HepG2 (cell line): ENCODE measurements around the gene LEPROT. TPM values are rescaled to one million over a fixed set of nuclear protein-coding genes. Genes with fewer than 3 reads are reported as not detected.

Experiments used
- ATAC-seq: fragments of 200-7000 bp; cut with Tn5 transposase; 3 replicates; pipeline ENCODE4 v1.9.1; 2020; ENCODE audit warnings: mild to moderate bottlenecking, moderate library complexity
- BruUV-seq: library from RNA; stranded (reverse); fragments of 400-500 nt; replicated peaks from 2 replicates; lab custom pipeline; 2021; lab: Mats Ljungman, UMichigan
- CTCF ChIA-PET: fragments of 300-600 bp; formaldehyde crosslinking; extraction: SDS; loops from one replicate; lab custom pipeline; 2021; ENCODE audit warnings: low total read pairs, inconsistent platforms, low intra/inter-chr PET ratio; lab: Yijun Ruan, JAX
- POLR2A ChIA-PET: fragments of 350-600 bp; sonication (Branson Sonifier 250); formaldehyde crosslinking; loops from one replicate; lab custom pipeline; 2020; ENCODE audit warnings: antibody characterized with exemption, inconsistent platforms; lab: Yijun Ruan, JAX
- DNase-seq: peaks from one replicate; pipeline ENCODE4 v3.0.0-alpha.2; 2015; ENCODE audit warnings: low spot score
- FAIRE-seq: peaks from 3 replicates; lab custom pipeline; 2011; peaks lifted over from hg19 to GRCh38; lab: Jason Lieb, UNC
- H2AFZ ChIP-seq: one replicate; pipeline ENCODE4 v1.6.1; 2011; ENCODE audit warnings: low read length, inconsistent platforms
- H3K27ac ChIP-seq: fragments of 300-600 bp; 3 replicates; pipeline ENCODE4 v1.8.0; 2011; ENCODE audit warnings: mixed run types, mild to moderate bottlenecking, mixed read lengths, low read length, inconsistent platforms; ENCODE audit not compliant: insufficient read depth; ENCODE audit errors: extremely low read length
- H3K27me3 ChIP-seq, 2 experiments: fragments of 200-600 bp in 1 of 2; 2 replicates in 1 of 2; 3 replicates in 1 of 2; pipeline versions ENCODE4 v1.6.0 to v1.8.0; 2011; ENCODE audit warnings: low read length in 2 of 2, mild to moderate bottlenecking in 2 of 2, moderate library complexity in 2 of 2, inconsistent platforms in 1 of 2; ENCODE audit not compliant: insufficient read depth in 2 of 2, control insufficient read depth in 1 of 2
- H3K36me3 ChIP-seq, 2 experiments: fragments of 200-600 bp in 1 of 2; replicated peaks in 1 of 2; 2 replicates in 1 of 2; 3 replicates in 1 of 2; pipeline versions ENCODE4 v1.5.1 to v1.8.0; 2011; ENCODE audit warnings: low read length in 2 of 2, inconsistent platforms in 1 of 2; ENCODE audit not compliant: insufficient read depth in 2 of 2, control insufficient read depth in 1 of 2
- H3K4me1 ChIP-seq: 2 replicates; pipeline ENCODE4 v1.5.1; 2012; ENCODE audit warnings: low read length, inconsistent platforms; ENCODE audit not compliant: insufficient read depth
- H3K4me2 ChIP-seq: 2 replicates; pipeline ENCODE4 v1.6.0; 2011; ENCODE audit warnings: low read depth, low read length, inconsistent platforms
- H3K4me3 ChIP-seq, 3 experiments: fragments of 200-600 bp in 1 of 3; sonication (generic), shearing (Covaris generic) in 1 of 3; replicated peaks in 1 of 3; 2 replicates each; pipeline ENCODE4 v1.5.1; 2011 to 2016; ENCODE audit warnings: low read length in 3 of 3, inconsistent platforms in 2 of 3, low read depth in 2 of 3, mild to moderate bottlenecking in 2 of 3, control low read depth in 1 of 3, mixed read lengths in 1 of 3; ENCODE audit not compliant: insufficient read depth in 1 of 3
- H3K79me2 ChIP-seq: one replicate; pipeline ENCODE4 v1.6.1; 2011; ENCODE audit warnings: low read length, inconsistent platforms; ENCODE audit not compliant: insufficient read depth
- H3K9ac ChIP-seq: 2 replicates; pipeline ENCODE4 v1.6.0; 2011; ENCODE audit warnings: mild to moderate bottlenecking, low read depth, low read length, inconsistent platforms; ENCODE audit not compliant: insufficient read depth
- H3K9me3 ChIP-seq: 2 replicates; pipeline ENCODE4 v1.5.1; 2012; ENCODE audit warnings: mild to moderate bottlenecking, low read length
- H4K20me1 ChIP-seq: 2 replicates; pipeline ENCODE4 v1.6.0; 2011; ENCODE audit warnings: inconsistent platforms, mild to moderate bottlenecking, low read length, moderate library complexity; ENCODE audit not compliant: insufficient read depth
- ATAD3A ChIP-seq: sonication (generic); formaldehyde crosslinking; IDR thresholded peaks from 2 replicates; pipeline ENCODE4 v1.4.0; 2020; ENCODE audit warnings: missing genetic modification reagents
- E2F1 ChIP-seq: sonication (generic); formaldehyde crosslinking; IDR thresholded peaks from 2 replicates; pipeline ENCODE4 v1.5.0; 2020; ENCODE audit warnings: missing genetic modification reagents
- GATAD1 ChIP-seq: IDR thresholded peaks from 2 replicates; pipeline ENCODE4 v1.6.1; 2016; ENCODE audit warnings: missing genetic modification reagents, missing compliant biosample characterization
- MED13 ChIP-seq: sonication (generic); formaldehyde crosslinking; IDR thresholded peaks from 2 replicates; pipeline ENCODE4 v1.5.0; 2020; ENCODE audit warnings: missing genetic modification reagents
- MTF1 ChIP-seq: sonication (generic); formaldehyde crosslinking; IDR thresholded peaks from 2 replicates; pipeline ENCODE4 v1.5.0; 2020; ENCODE audit warnings: missing genetic modification reagents
- REL ChIP-seq: sonication (generic); formaldehyde crosslinking; conservative IDR thresholded peaks from 2 replicates; pipeline ENCODE4 v1.8.0; 2022; ENCODE audit warnings: mild to moderate bottlenecking, missing genetic modification reagents, moderate library complexity
- RERE ChIP-seq: IDR thresholded peaks from 2 replicates; pipeline ENCODE4 v1.6.1; 2016; ENCODE audit warnings: low read depth, missing genetic modification reagents, missing compliant biosample characterization
- ZNF282 ChIP-seq: fragments of 450-650 bp; IDR thresholded peaks from 2 replicates; pipeline ENCODE4 v1.6.1; 2018; ENCODE audit not compliant: partially characterized antibody
- ZNF496 ChIP-seq: sonication (generic); formaldehyde crosslinking; IDR thresholded peaks from 2 replicates; pipeline ENCODE4 v1.8.1; 2023; ENCODE audit warnings: mild to moderate bottlenecking, moderate library complexity, missing genetic modification reagents; ENCODE audit not compliant: insufficient replicate concordance
- ZNF614 ChIP-seq: IDR thresholded peaks from 2 replicates; pipeline ENCODE4 v1.6.1; 2018; ENCODE audit warnings: missing biosample characterization, missing genetic modification reagents, inconsistent platforms, borderline replicate concordance
- ZNF616 ChIP-seq: sonication (generic); formaldehyde crosslinking; IDR thresholded peaks from 2 replicates; pipeline ENCODE4 v1.5.0; 2020; ENCODE audit warnings: low read depth, mild to moderate bottlenecking, missing genetic modification reagents
- ZSCAN21 ChIP-seq: sonication (generic); formaldehyde crosslinking; IDR thresholded peaks from 2 replicates; pipeline ENCODE4 v1.8.0; 2022; ENCODE audit warnings: mild to moderate bottlenecking, missing genetic modification reagents, moderate library complexity, borderline replicate concordance
- WGBS: methylation state at CpG from one replicate; pipeline ENCODE4 v1.1.6; 2017; ENCODE audit warnings: low lambda C conversion rate; 5-methylcytosine and 5-hydroxymethylcytosine counted together
- in situ Hi-C: cut with HindIII; loops from 2 replicates; pipeline ENCODE4 v1.10.0; 2017; ENCODE audit warnings: low pct_unique_long_range_greater_than_20kb; ENCODE audit not compliant: extremely low pct_ligation_motif_present
- intact Hi-C: fragments of 100-400 bp; cut with micrococcal nuclease; formaldehyde crosslinking; loops from one replicate; pipeline ENCODE4 v1.10.0; 2022; ENCODE audit not compliant: unreplicated experiment
- polyA plus RNA-seq, 8 experiments: library from polyadenylated mRNA; depleted of rRNA in 3 of 8; stranded (reverse) in 7 of 8; unstranded in 1 of 8; fragments of >200 nt; fragmentation: Illumina TruSeq in 4 of 8; extraction: Trizol in 4 of 8; gene quantifications; 2 replicates each; pipeline versions ENCODE4 v1.2.1 to v1.2.3, GENCODE V29; 2011 to 2016; ENCODE audit warnings: low read depth in 4 of 8, missing spikeins in 1 of 8, mixed read lengths in 1 of 8; ENCODE audit not compliant: insufficient read depth in 1 of 8
- total RNA-seq, 5 experiments: library from RNA; depleted of rRNA; stranded (reverse); fragments of >200 nt; fragmentation: Illumina TruSeq; extraction: Trizol; gene quantifications; 2 replicates each; pipeline ENCODE4 v1.2.3, GENCODE V29; 2016; ENCODE audit warnings: low read depth in 1 of 5

LEPROT gene
- total and polyA plus RNA-seq, 2 of the 13 experiments (the other 11 are each of a cell fraction or from before 2014, with no cell fraction given): 36.8 to 51.4 TPM

GRCh38 chr1:65442442-65442841 lies 22.0 kb downstream of the LEPROT start:
- FAIRE-seq: no peak
- in situ Hi-C loops: loop anchor here (25.0 kb wide), 1 partner anchor 245 kb away; no protein-coding TSS in a partner anchor
- TF ChIP-seq ZNF614: peak; percentile 66; the same call in 1 of the 2 replicates
- no peak for TF ChIP-seq ZNF496
- TF ChIP-seq, all 625 proteins: peak for 1
- DNase-seq: no peak
- BruUV-seq: no TSS peak
- intact Hi-C loops: no loop called here
- ChIA-PET POLR2A (no interaction called here), CTCF (no interaction called here)
- Histone ChIP-seq H3K4me3 (no peak overlapping the region), H3K27me3 (no peaks in the 10 kb centered on the region), H4K20me1 (no peaks in the 10 kb centered on the region), H3K4me1 (peaks cover 11% of the 10 kb centered on the region; the same call in 1 of the 2 replicates), H3K36me3 (no peaks in the 10 kb centered on the region), H2AFZ (no peak overlapping the region), H3K4me2 (no peak overlapping the region), H3K79me2 (no peaks in the 10 kb centered on the region), H3K9ac (no peak overlapping the region), H3K9me3 (no peaks in the 10 kb centered on the region; the same call in 1 of the 2 replicates), H3K27ac (no peak overlapping the region)
- WGBS: 20% methylated on average over 1 of the region's 1 CpG
- no peak for ATAC-seq

- ChIA-PET POLR2A (no interaction called here), CTCF (no interaction called here)
- H3K4me2 ChIP-seq: no peak overlapping the region
- 67% methylated on average over 2 of the region's 2 CpGs for whole genome bisulfite sequencing
- no peaks in the 10 kb centered on the region for H3K27me3 ChIP-seq
- intact Hi-C loops (no loop called here), in situ Hi-C loops (loop anchor here (25.0 kb wide), 1 partner anchor 244 kb away; no protein-coding TSS in a partner anchor)
- H3K9ac ChIP-seq: no peak overlapping the region
- BruUV-seq: no TSS peak
- no peaks in the 10 kb centered on the region for H4K20me1 ChIP-seq
- H3K9me3 ChIP-seq: no peaks in the 10 kb centered on the region; the same call in 1 of the 2 replicates
- no peak for ATAC-seq
- peaks cover 11% of the 10 kb centered on the region; the same call in 1 of the 2 replicates for H3K4me1 ChIP-seq
- no peak overlapping the region for H3K27ac ChIP-seq
- no peaks in the 10 kb centered on the region for H3K79me2 ChIP-seq
- H3K36me3 ChIP-seq: no peaks in the 10 kb centered on the region
- no peak for DNase-seq
- H3K4me3 ChIP-seq: no peak overlapping the region
- no peak overlapping the region for H2AFZ ChIP-seq
- FAIRE-seq: no peak
- TF ChIP-seq ZNF616 (CRISPR knock-in tag) (no peak), MTF1 (CRISPR knock-in tag) (no peak), ZNF282 (no peak), RERE (CRISPR knock-in tag) (no peak), E2F1 (CRISPR knock-in tag) (no peak), MED13 (CRISPR knock-in tag) (no peak), REL (CRISPR knock-in tag) (no peak), ZSCAN21 (CRISPR knock-in tag) (no peak), ATAD3A (no peak), GATAD1 (CRISPR knock-in tag) (no peak)
These were observed 23.2 kb downstream of the LEPROT start for GRCh38 chr1:65443647-65444046.
